Measurements from ENCODE around the gene GRIA4. TPM values are rescaled to one million over a fixed set of nuclear protein-coding genes. Genes with fewer than 3 reads are reported as not detected.

GRIA4 gene
- total RNA-seq, 1 donor from 2014 or later, result not detected

GRCh38 chr11:105915021-105915420 lies 305.1 kb downstream of the GRIA4 start:
- DNase-seq (ENCODE audit: low read depth in 2 of 2), result no peak

- no peak for DNase-seq (ENCODE audit: low read depth in 2 of 2)
Measured at GRCh38 chr11:105918039-105918438, 308.2 kb downstream of the GRIA4 start.

- no peak for DNase-seq (ENCODE audit: low read depth in 2 of 2)
Measured at GRCh38 chr11:105918600-105918999, 308.7 kb downstream of the GRIA4 start.

GRCh38 chr11:105923252-105923651 lies 313.4 kb downstream of the GRIA4 start:
- no peak for DNase-seq (ENCODE audit: low read depth in 2 of 2)

GRCh38 chr11:105923807-105924206 lies 313.9 kb downstream of the GRIA4 start:
- peak in 1 of 2 donors; percentile 8 for DNase-seq (ENCODE audit: low read depth in 2 of 2)

GRCh38 chr11:105929084-105929955 lies 319.4 kb downstream of the GRIA4 start:
- no peak for DNase-seq (ENCODE audit: low read depth in 2 of 2)

GRCh38 chr11:105933695-105934094 lies 323.8 kb downstream of the GRIA4 start:
- DNase-seq (ENCODE audit: low read depth in 2 of 2), result no peak

GRCh38 chr11:105935791-105936190 lies 325.9 kb downstream of the GRIA4 start:
- DNase-seq (ENCODE audit: low read depth in 2 of 2), result peak; percentile 3 to 65

- peak; percentile 29 to 69 for DNase-seq (ENCODE audit: low read depth in 2 of 2)
Measured at GRCh38 chr11:105937331-105937730, 327.5 kb downstream of the GRIA4 start.

- DNase-seq (ENCODE audit: low read depth in 2 of 2), result peak; percentile 68 to 70
Measured at GRCh38 chr11:105937738-105938137, 327.9 kb downstream of the GRIA4 start.

- no peak for DNase-seq (ENCODE audit: low read depth in 2 of 2)
Measured at GRCh38 chr11:105942921-105943320, 333.0 kb downstream of the GRIA4 start.

GRCh38 chr11:105948918-105949590 lies 339.2 kb downstream of the GRIA4 start:
- DNase-seq (ENCODE audit: low read depth in 2 of 2), result no peak

- DNase-seq (ENCODE audit: low read depth in 2 of 2), result no peak
Measured at GRCh38 chr11:105953886-105954285, 344.0 kb downstream of the GRIA4 start.

- DNase-seq (ENCODE audit: low read depth in 2 of 2), result no peak
Measured at GRCh38 chr11:105960252-105961245, 350.7 kb downstream of the GRIA4 start.

GRCh38 chr11:105968021-105968697 lies 358.3 kb downstream of the GRIA4 start:
- no peak for DNase-seq (ENCODE audit: low read depth in 2 of 2)

- no peak for DNase-seq (ENCODE audit: low read depth in 2 of 2)
Measured at GRCh38 chr11:105969756-105970155, 359.9 kb downstream of the GRIA4 start.

GRCh38 chr11:105975128-105975527 lies 365.3 kb downstream of the GRIA4 start:
- no peak for DNase-seq (ENCODE audit: low read depth in 2 of 2)

GRCh38 chr11:105979997-105980703 lies 370.3 kb downstream of the GRIA4 start:
- DNase-seq (ENCODE audit: low read depth in 2 of 2), result no peak

GRCh38 chr11:105986554-105986953 lies 376.7 kb downstream of the GRIA4 start:
- no peak for DNase-seq (ENCODE audit: low read depth in 2 of 2)

- DNase-seq (ENCODE audit: low read depth in 2 of 2), result no peak
Measured at GRCh38 chr11:105988197-105988596, 378.3 kb downstream of the GRIA4 start.

Measured in dermis microvascular lymphatic vessel endothelial cell (primary cell).